ENCODE data around the gene TRIP13.
A peak's percentile ranks its signal among the peaks of the same experiment; 100 is the strongest.
"Not testable (repeated sequence)": the region's sequence is repeated elsewhere in the genome, so short reads cannot be mapped to it uniquely, and the experiment has no call there.

TRIP13 gene

DNA sequence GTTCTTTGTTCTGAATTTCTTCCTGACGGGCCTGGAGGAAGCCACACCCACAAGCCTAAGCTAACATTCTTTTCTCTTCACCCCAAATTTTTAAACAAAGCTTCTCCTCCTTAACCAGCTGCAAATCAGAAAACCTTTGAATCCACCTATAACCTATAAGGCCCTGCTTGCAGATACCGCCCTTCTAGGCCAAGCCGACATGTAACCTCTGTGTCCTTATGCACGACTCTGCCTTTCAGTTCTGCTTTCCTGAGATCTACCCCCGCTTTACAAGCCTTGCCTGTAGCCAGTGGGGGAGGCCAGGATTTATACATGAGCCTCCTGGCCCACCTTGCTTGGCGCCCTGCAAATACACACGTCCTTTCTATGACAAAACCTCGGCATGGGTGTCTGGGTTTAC lies 19.4 kb upstream of the TRIP13 start:
- no peak for DNase-seq

- DNase-seq = no peak
Observed at GRCh38 chr5:875931-876330, 16.8 kb upstream of the TRIP13 start.

- no peak for DNase-seq
Observed at GRCh38 chr5:876398-877365, 16.0 kb upstream of the TRIP13 start.

- DNase-seq = no peak
Observed at GRCh38 chr5:878125-878524, 14.6 kb upstream of the TRIP13 start.

- not testable (repeated sequence) for DNase-seq
Observed at GRCh38 chr5:878677-879076, 14.0 kb upstream of the TRIP13 start.

DNA sequence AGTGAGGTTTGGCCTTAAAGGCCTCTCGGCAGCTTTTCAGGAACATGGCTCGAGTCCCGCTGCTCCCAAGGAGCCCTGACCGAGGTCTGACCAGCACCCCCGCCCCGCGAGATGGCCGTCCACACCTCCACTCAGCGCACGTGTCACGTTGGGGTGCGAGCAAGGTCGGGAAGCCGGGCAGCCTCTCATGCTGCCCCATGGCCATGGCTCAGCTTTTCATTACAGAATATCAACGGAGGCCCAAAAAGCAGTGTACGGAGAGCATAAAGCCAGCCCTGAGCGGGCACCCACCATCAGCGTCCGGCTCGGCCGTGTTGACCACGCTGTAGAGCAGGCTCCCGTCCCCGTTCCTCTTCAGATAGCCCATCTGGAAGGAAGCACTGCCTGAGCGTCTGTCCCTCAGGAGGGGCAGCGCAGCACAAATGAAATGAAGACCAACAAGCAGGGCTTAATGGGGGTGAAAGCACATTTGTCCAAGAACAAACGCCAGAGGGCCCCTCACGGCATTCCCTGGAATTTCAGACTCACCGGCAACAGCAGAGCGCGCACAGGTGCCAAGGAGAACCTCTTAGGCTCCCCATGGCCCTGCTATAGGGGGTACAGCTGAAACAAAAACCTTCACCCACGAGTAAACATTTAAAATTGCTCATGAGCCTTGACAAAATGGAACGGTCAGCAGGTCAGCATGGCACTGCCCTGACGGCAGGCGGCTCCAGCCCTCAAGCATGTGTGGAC lies 11.7 kb upstream of the TRIP13 start:
- no peak for DNase-seq

GRCh38 chr5:881551-881935 lies 11.1 kb upstream of the TRIP13 start:
- no peak for DNase-seq

GRCh38 chr5:882253-883183 lies 10.2 kb upstream of the TRIP13 start:
- no peak for DNase-seq

DNA sequence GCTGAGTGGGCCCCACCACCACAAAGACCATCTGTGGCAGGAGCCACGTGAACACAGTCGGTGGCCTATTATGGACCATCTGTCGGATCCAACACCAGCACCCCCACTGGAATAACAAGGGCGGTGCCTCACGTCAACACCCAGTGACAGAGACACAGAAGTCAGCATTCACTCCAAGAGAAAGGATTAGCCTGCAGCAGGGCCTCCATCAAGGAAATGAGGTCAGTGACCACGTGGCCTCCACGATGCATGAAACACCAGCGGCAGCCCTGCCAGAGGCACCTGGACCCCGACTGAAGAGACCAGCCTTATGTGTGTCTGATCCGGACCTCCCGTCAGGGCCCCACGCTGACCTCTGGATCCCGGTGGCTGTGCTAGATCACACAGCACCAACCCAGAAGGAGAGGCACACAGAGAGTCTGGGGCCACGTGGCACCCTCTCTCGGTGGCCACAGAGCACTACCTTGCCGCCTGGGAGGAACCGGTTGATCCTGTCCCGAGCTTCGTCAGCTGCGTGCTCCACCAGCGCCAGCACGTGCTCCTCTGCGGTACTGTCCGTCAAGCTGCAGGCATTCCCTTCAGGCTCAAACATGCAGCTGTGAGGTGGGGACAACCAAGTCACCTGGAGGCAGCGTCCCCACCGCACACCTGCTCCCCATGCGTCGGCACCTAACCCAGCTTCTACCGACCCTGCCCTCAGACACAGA lies 9.1 kb upstream of the TRIP13 start:
- no peak for DNase-seq

GRCh38 chr5:884345-885126 lies 8.1 kb upstream of the TRIP13 start:
- DNase-seq = no peak

DNA sequence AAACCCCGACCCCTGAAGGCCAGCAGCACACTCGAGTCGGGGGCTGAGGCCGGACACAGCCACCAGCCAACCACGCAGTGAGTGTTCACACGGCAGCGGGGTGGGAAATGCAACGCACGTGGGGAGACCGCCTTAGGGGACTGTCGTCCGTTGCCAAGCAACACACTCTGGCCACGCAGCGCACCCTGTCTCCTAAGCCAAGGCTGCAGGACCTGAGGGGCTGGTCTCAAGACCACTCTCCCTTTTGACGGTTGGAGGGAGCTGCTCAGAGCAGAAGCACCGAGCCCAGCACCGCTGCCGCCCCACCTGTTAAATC lies 7.6 kb upstream of the TRIP13 start:
- no peak for DNase-seq

GRCh38 chr5:885529-885928 lies 7.2 kb upstream of the TRIP13 start:
- no peak for DNase-seq

DNA sequence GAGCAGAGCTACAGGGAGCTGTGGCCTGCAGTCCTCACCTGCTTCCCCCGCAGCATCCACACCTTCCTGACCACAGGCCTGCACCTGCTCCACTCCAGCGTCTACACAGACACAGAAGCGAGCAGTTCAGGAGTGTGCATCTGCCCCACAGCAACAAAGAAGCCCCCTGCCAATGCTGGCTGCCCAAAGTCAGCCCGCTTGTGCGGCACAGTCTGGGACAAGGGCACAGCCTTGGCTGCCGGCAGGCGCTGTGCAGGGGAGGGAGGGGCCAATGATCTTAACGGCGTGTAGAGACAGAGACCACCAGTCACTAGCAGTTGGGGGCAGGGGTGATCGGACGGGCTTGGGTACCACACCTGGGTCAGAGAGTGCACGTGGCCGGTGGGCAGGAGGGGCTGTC lies 6.6 kb upstream of the TRIP13 start:
- DNase-seq = no peak

DNA sequence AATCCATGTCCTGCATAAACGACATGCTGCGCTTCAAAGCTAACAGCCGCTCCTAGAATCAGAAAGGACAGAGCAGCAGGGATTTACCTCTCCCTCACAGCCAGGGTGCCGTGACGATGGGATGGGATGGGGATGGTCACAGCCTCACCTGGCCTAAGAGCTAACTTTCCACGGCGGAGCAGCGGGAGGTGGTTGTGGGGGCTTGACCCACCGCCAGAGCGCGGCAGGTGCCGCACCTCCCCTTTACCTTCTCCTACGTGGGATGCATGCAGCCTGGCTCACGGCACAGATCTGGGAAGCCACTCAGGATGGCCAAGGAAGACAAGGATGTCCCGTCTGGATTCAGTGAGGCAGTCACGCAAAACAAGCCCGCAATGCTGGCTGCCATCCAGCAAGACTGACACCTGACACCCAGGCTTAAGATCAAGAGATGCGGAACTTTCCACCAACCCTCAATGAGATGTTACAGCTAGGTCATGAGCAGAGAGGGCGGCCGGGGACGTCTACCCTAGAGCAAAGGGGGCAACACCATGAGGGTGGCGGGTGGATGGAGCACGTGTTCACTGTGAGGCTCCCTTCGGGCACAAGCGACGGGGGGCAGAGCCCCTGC lies 5.9 kb upstream of the TRIP13 start:
- DNase-seq = no peak

DNA sequence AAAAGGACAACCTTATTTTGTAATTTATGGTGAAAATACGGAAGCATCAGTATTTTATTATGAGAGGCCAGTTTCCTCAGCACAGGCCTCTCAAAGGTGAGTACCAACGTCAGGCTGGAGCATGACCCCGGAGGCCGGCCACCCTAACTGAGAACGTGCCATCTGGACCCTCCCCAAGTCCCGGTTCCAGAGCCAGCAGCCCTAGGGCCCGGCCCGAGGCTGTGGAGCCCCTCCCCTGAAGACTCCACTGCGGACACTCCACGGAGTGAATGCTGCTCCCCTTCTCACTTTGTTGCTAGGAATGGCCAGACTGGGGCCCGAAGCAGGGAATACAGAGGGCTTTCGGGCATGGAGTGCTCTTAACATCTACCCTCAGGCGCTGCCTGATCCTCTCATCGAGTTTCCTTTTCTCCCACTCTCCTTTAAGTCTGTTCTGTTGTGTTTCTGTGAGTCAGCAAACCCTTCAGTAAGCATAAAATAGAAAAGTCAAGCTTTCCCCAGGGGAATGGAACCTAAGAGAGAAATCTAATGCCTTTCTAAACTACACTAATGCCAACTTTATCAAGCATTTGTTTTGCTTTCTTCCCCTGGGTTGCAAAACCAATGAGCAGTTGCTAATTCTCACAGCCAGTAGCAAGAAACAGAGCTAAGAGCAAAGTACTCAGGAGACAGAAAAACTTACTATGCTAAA lies 4.6 kb upstream of the TRIP13 start:
- DNase-seq = no peak

GRCh38 chr5:888638-889035 lies 4.0 kb upstream of the TRIP13 start:
- DNase-seq = no peak

GRCh38 chr5:889075-889710 lies 3.5 kb upstream of the TRIP13 start:
- DNase-seq = no peak

DNA sequence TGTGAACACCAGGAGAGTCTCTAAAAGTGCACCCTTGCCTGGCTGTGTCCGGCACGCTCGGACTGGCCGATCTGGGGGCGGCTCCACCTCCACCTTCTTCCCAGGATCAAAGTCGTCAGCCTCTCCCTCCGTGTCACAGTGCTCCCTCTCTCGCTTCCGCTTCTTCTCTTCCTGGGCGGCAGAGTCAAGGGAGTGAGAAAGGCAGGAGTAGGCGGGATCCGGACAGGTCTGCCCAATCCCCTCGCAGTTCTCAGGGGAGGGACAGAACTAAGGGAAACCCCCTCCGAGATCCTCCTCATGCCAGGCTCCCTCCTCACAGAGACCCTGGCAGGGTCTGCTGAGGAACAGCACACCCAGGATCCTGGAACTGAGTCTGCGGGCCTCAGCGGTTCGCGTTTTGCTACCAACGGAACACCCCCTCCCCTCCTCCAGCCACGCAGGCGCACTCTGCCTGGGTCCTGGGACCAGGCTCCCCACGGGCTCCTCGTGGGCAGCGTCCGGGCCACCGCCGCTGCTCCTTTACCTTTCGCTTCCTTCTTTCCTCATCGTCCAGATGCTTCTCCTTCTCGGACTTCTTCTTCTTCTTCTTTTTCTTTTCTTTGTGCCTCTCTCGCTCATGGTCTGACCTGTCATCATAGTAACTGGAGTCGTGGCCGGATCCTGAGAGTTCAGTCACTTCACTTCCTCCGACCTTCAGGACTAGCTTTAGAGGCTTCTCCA lies 1.4 kb upstream of the TRIP13 start:
- no peak for DNase-seq

DNA sequence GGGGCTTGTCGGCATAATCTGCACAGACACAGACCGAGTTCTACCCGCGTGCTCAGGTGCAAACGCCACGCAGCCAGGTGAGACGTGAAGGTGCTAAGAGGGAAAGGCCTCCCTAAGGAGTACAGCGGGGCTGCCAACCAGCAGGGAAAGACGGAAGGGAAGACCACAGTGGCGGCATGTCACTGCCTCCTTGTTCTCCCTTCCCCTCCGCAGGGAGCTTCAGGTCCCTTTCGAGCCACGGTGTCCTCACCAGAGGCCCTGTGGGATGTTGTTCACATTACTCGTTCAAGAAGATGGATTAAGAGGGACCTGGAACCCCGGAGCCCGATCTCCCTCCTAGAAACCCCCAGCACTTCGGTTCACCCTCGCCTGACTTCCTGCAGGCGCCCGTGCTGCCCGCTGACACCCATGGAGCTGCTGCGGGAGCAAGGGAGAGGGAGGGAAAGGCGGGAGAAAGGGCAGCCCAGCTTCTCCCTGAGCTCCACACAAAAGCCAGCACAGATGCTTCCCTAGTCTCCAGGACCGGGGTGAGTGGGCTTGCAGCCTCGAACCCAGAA lies 769 bp upstream of the TRIP13 start:
- DNase-seq = peak; percentile 66

Measured in activated CD8-positive, alpha-beta memory T cell treated with anti-CD3 and anti-CD28 coated beads, Interleukin-2, amount 50 U/mL, for 48 hours (primary cell).